Measurements from ENCODE around the gene ARHGAP24.
A peak's percentile ranks its signal among the peaks of the same experiment; 100 is the strongest.

GRCh38 chr4:85968945-85969819 is 494.2 kb downstream of the ARHGAP24 start:
- TF ChIP-seq PBX3 (IDR thresholded peaks at IDR 0.05) (no peak), KDM1A (IDR thresholded peaks at IDR 0.05; ENCODE audit: low read depth) (no peak), SREBF2 (IDR thresholded peaks at IDR 0.05) (no peak), CTCF (IDR thresholded peaks at IDR 0.05) (peak; percentile 64), RAD21 (conservative IDR thresholded peaks at IDR 0.05 in 1 of 2, IDR thresholded peaks at IDR 0.05 in 1 of 2) (peak; percentile 78 to 81), USF2 (IDR thresholded peaks at IDR 0.05) (no peak), CHD4 (IDR thresholded peaks at IDR 0.05; ENCODE audit: borderline replicate concordance) (no peak), JUN (IDR thresholded peaks at IDR 0.05) (no peak)

Data from A549 (cell line).